D721Med (cell line): ENCODE results near the gene ATR.
"Not testable (repeated sequence)": the region's sequence is repeated elsewhere in the genome, so short reads cannot be mapped to it uniquely, and the experiment has no call there.

Experiments
- DNase-seq: peaks from one replicate; pipeline ENCODE4 v3.0.0; 2011; ENCODE audit warnings: low spot score; ENCODE audit not compliant: insufficient read length
- FAIRE-seq: peaks from 2 replicates; lab custom pipeline; 2011; peaks lifted over from hg19 to GRCh38; lab: Jason Lieb, UNC
- CTCF ChIP-seq: IDR thresholded peaks from 2 replicates; pipeline ENCODE4 v1.5.1; 2012; ENCODE audit warnings: mild to moderate bottlenecking, control low read depth; ENCODE audit not compliant: insufficient read depth; ENCODE audit errors: missing control alignments

Gene ATR

GRCh38 chr3:142604940-142605339 is 26.4 kb upstream of the ATR start:
- no peak for TF ChIP-seq CTCF
- FAIRE-seq = no peak
- DNase-seq = no peak

- FAIRE-seq, DNase-seq: not testable (repeated sequence)
Measured at GRCh38 chr3:142603386-142603705, 24.8 kb upstream of the ATR start.

- no peak for FAIRE-seq
Measured at GRCh38 chr3:142602619-142603385, 24.3 kb upstream of the ATR start.

GRCh38 chr3:142601713-142602112 is 23.2 kb upstream of the ATR start:
- no peak for TF ChIP-seq CTCF
- DNase-seq (no peak), FAIRE-seq (no peak)

More at GRCh38 chr3:142602619-142603385, 24.3 kb upstream of the ATR start:
- DNase-seq = no peak
- TF ChIP-seq CTCF = no peak

- DNase-seq = no peak
- FAIRE-seq = no peak
- TF ChIP-seq CTCF = no peak
Measured at GRCh38 chr3:142597906-142598305, 19.4 kb upstream of the ATR start.

- no peak for FAIRE-seq
- TF ChIP-seq CTCF = no peak
- DNase-seq = no peak
Measured at GRCh38 chr3:142596726-142597088, 18.2 kb upstream of the ATR start.

- no peak for FAIRE-seq
- no peak for TF ChIP-seq CTCF
- peak; percentile 77 for DNase-seq
Measured at GRCh38 chr3:142595951-142596725, 17.6 kb upstream of the ATR start, which contains the start of gene PLS1. Gene PLS1 (plus strand): TSS chr3:142596393. CDS start chr3:142664238, 67,845 bp downstream.
